ENCODE measurements around the gene ADGRA1. TPM values are rescaled to one million over a fixed set of nuclear protein-coding genes. Genes with fewer than 3 reads are reported as not detected.

The ADGRA1 gene
- total and polyA plus RNA-seq, 2 experiments from 2014 or later, result 0.23 to 0.52 TPM

GRCh38 chr10:133117688-133118071 lies 30.0 kb downstream of the ADGRA1 start (continued):
- TF ChIP-seq ETS1 (IDR thresholded peaks at IDR 0.05) (no peak), ZNF114 (CRISPR knock-in tag; IDR thresholded peaks at IDR 0.05) (no peak), ZNF331 (CRISPR knock-in tag; IDR thresholded peaks at IDR 0.05; ENCODE audit: low read depth) (no peak), EZH2 (IDR thresholded peaks at IDR 0.05; ENCODE audit: low read depth, unreplicated experiment) (no peak)

- no peak for ATAC-seq
- H3K4me2 ChIP-seq, result no peak overlapping the region
- Mint-ChIP-seq H3K36me3 (ENCODE audit: low read depth) (no peaks in the 10 kb centered on the region), H3K27ac (no peak overlapping the region), H3K4me1 (peaks cover 2% of the 10 kb centered on the region; the same call in 1 of the 3 replicates), H3K9me3 (no peaks in the 10 kb centered on the region; the same call in 1 of the 3 replicates), H3K27me3 (ENCODE audit: insufficient read depth, low read depth, poor library complexity) (peaks cover 7% of the 10 kb centered on the region), H3K4me3 (no peak overlapping the region)
- no peaks in the 10 kb centered on the region for H3K4me1 ChIP-seq (ENCODE audit: insufficient read depth)
- TF ChIP-seq POLR2AphosphoS5 (IDR thresholded peaks at IDR 0.05; ENCODE audit: low read depth) (no peak), CREB1 (CRISPR knock-in tag; IDR thresholded peaks at IDR 0.05; ENCODE audit: low read depth) (no peak), STAT1 (IDR thresholded peaks at IDR 0.05; ENCODE audit: unreplicated experiment) (no peak), JUNB (IDR thresholded peaks at IDR 0.05; ENCODE audit: unreplicated experiment) (no peak), ZNF331 (CRISPR knock-in tag; IDR thresholded peaks at IDR 0.05; ENCODE audit: low read depth) (no peak), ETS1 (IDR thresholded peaks at IDR 0.05) (no peak)
- H3K4me3 ChIP-seq, result no peak overlapping the region
- no peak overlapping the region for H3K27ac ChIP-seq (ENCODE audit: low read depth)
- no peaks in the 10 kb centered on the region for H3K27me3 ChIP-seq (ENCODE audit: insufficient read depth)
- no peaks in the 10 kb centered on the region for H3K36me3 ChIP-seq (ENCODE audit: insufficient read depth)
- H4K20me1 ChIP-seq (replicated peaks; ENCODE audit: insufficient read depth), result no peaks in the 10 kb centered on the region
- H2AFZ ChIP-seq, result no peak overlapping the region
- H3K9me2 ChIP-seq (ENCODE audit: insufficient read depth), result no peaks in the 10 kb centered on the region
- no peak for DNase-seq (ENCODE audit: low spot score)
- H3F3A ChIP-seq (replicated peaks; ENCODE audit: low read depth), result no peaks in the 10 kb centered on the region
- no peaks in the 10 kb centered on the region for H3K79me2 ChIP-seq (replicated peaks; ENCODE audit: insufficient read depth)
Observed at GRCh38 chr10:133121479-133121878, 33.8 kb downstream of the ADGRA1 start.

- no peaks in the 10 kb centered on the region for H3K79me2 ChIP-seq (replicated peaks; ENCODE audit: insufficient read depth)
- H3K4me1 ChIP-seq (ENCODE audit: insufficient read depth), result no peaks in the 10 kb centered on the region
- no peaks in the 10 kb centered on the region for H3K9me2 ChIP-seq (ENCODE audit: insufficient read depth)
- peaks cover 7% of the 10 kb centered on the region for H3K27me3 Mint-ChIP-seq (ENCODE audit: insufficient read depth, low read depth, poor library complexity)
- H4K20me1 ChIP-seq (replicated peaks; ENCODE audit: insufficient read depth), result no peaks in the 10 kb centered on the region
- no peak overlapping the region for H3K4me2 ChIP-seq
- no peak overlapping the region for H2AFZ ChIP-seq
- H3K36me3 ChIP-seq (ENCODE audit: insufficient read depth), result no peaks in the 10 kb centered on the region
- no peak overlapping the region for H3K27ac ChIP-seq (ENCODE audit: low read depth)
- H3K4me3 Mint-ChIP-seq, result no peak overlapping the region
- no peak overlapping the region for H3K27ac Mint-ChIP-seq
- H3K27me3 ChIP-seq (ENCODE audit: insufficient read depth), result no peaks in the 10 kb centered on the region
- ATAC-seq (no peak), DNase-seq (ENCODE audit: low spot score) (no peak)
- H3K9me3 Mint-ChIP-seq, result no peaks in the 10 kb centered on the region; the same call in 1 of the 3 replicates
- peaks cover 2% of the 10 kb centered on the region; the same call in 1 of the 3 replicates for H3K4me1 Mint-ChIP-seq
- no peaks in the 10 kb centered on the region for H3K36me3 Mint-ChIP-seq (ENCODE audit: low read depth)
- no peak overlapping the region for H3K4me3 ChIP-seq
- H3F3A ChIP-seq (replicated peaks; ENCODE audit: low read depth), result no peaks in the 10 kb centered on the region
- TF ChIP-seq ZNF114 (CRISPR knock-in tag; IDR thresholded peaks at IDR 0.05) (no peak), ZNF462 (CRISPR knock-in tag; IDR thresholded peaks at IDR 0.05) (no peak), CREB1 (CRISPR knock-in tag; IDR thresholded peaks at IDR 0.05; ENCODE audit: low read depth) (no peak), ETS1 (IDR thresholded peaks at IDR 0.05) (no peak)
Observed at GRCh38 chr10:133122171-133122935, 34.6 kb downstream of the ADGRA1 start.
